Measurements from ENCODE around the gene EML6.

GRCh38 chr2:54806975-54807374 is 83.5 kb downstream of the EML6 start:
- no peak for TF ChIP-seq POLR2A (IDR thresholded peaks at IDR 0.05)
- TF ChIP-seq POLR2AphosphoS5 (IDR thresholded peaks at IDR 0.05): no peak
- no peak for TF ChIP-seq CTCF (IDR thresholded peaks at IDR 0.05)
